Fibroblast of the aortic adventitia (primary cell): ENCODE measurements around the gene MAP3K7. TPM values are rescaled to one million over a fixed set of nuclear protein-coding genes. Genes with fewer than 3 reads are reported as not detected.

ENCODE experiments used
- DNase-seq: peaks from one replicate; pipeline ENCODE4 v3.0.0-alpha.2; 2010; ENCODE audit warnings: low read depth
- H3K4me3 ChIP-seq: 2 replicates; pipeline ENCODE4 v1.5.1; 2011; ENCODE audit warnings: low read depth, mild to moderate bottlenecking, control low read depth, low read length, moderate library complexity
- CTCF ChIP-seq: IDR thresholded peaks from 2 replicates; pipeline ENCODE4 v1.5.1; 2011; ENCODE audit warnings: mild to moderate bottlenecking, low read length, control low read depth, inconsistent platforms; ENCODE audit not compliant: insufficient read depth
- total RNA-seq: library from RNA; depleted of rRNA; stranded (reverse); fragments of >200 nt; gene quantifications from 2 replicates; pipeline ENCODE4 v1.2.3, GENCODE V29; 2012; ENCODE audit warnings: low replicate concordance

Gene MAP3K7
- total RNA-seq, 1 donor: 36.0 TPM

DNA sequence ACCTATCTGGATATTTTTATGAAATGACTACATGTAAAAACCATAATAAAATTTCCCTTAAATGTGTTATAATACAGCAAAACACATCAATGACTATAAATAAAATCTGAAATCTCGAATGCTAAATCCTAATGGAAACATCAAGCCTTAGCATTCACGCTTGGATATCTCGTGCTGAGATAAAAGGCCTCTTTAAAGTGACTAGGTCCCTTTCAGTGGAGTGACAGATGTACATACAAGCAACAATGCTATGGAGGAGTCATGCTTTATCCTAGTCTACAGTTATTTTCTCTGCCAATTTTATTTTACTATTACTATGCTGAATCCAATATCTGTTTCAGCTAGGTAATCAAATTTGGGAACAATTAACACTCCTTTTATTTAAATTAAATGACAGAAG lies 72.4 kb downstream of the MAP3K7 start:
- no peak overlapping the region for H3K4me3 ChIP-seq
- no peak for DNase-seq
- no peak for TF ChIP-seq CTCF

- no peak for TF ChIP-seq CTCF
These were observed 78.1 kb downstream of the MAP3K7 start for GRCh38 chr6:90508753-90509152.

GRCh38 chr6:90502866-90503407 lies 83.9 kb downstream of the MAP3K7 start:
- TF ChIP-seq CTCF: no peak
- no peak for DNase-seq
- H3K4me3 ChIP-seq: no peak overlapping the region

More at GRCh38 chr6:90508753-90509152, 78.1 kb downstream of the MAP3K7 start:
- no peak overlapping the region for H3K4me3 ChIP-seq
- DNase-seq: no peak

DNA sequence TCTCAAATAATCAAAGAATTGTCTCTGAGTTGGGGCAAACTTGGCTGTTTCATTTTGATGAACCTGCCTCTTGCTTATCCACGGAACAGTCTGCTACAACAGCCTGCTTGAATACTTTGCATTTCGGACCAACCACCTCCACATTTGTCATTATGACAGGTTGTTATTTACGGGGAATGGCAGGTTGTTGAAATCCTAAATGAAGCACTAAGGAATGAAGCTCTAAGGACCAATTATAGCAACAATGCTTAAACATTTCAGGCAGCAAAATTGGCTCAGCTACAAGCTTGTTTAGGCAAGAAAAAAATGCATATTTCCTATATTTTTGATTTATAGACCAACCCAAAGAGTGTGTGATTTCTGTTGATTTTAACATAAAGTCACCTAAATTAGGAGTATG lies 84.5 kb downstream of the MAP3K7 start:
- no peak for TF ChIP-seq CTCF
- no peak overlapping the region for H3K4me3 ChIP-seq
- DNase-seq: no peak

DNA sequence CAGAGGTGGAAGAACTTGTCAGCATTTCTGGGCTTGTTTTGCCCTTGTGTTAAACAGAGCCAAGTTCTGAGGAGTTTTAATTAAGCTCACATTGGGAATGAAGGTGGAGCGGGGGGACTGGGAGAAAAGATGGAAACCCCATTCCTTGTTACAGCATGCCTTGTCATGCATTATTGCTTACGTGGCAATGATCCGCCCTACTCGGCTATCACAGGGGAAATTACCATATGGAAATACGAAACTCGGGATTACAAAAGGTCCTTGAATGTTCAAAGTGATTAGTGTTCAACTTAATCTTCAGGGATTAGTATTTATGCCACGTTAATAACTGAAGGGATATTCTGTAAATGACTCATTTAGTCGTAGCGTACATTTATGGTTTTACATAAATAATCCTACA lies 86.4 kb downstream of the MAP3K7 start:
- H3K4me3 ChIP-seq: no peak overlapping the region
- no peak for TF ChIP-seq CTCF
- DNase-seq: no peak

GRCh38 chr6:90497411-90497810 lies 89.5 kb downstream of the MAP3K7 start:
- no peak for TF ChIP-seq CTCF

GRCh38 chr6:90496258-90497016 lies 90.4 kb downstream of the MAP3K7 start:
- TF ChIP-seq CTCF: no peak
- no peak for DNase-seq
- no peak overlapping the region for H3K4me3 ChIP-seq

More at GRCh38 chr6:90497411-90497810, 89.5 kb downstream of the MAP3K7 start:
- no peak overlapping the region for H3K4me3 ChIP-seq
- DNase-seq: no peak
